Gastroesophageal sphincter (tissue), 3 donors: ENCODE results near the gene C3.

ENCODE experiments used
- CTCF ChIP-seq, 4 experiments: fragments of 200-600 bp in 2 of 4; fragments of 450-650 bp in 2 of 4; sonication (generic) in 1 of 4; IDR thresholded peaks; one replicate each; pipeline ENCODE4 v1.5.1; 2017 to 2019; ENCODE audit warnings: antibody characterized with exemption in 4 of 4, mild to moderate bottlenecking in 2 of 4, moderate library complexity in 2 of 4
- POLR2A ChIP-seq, 2 donors: fragments of 450-650 bp; IDR thresholded peaks; one replicate each; pipeline ENCODE4 v1.6.1; 2017; ENCODE audit warnings: antibody characterized with exemption in 2 of 2, mild to moderate bottlenecking in 2 of 2, moderate library complexity in 1 of 2
- POLR2AphosphoS5 ChIP-seq: sonication (generic); formaldehyde crosslinking; IDR thresholded peaks from one replicate; pipeline ENCODE4 v1.6.1; 2017; ENCODE audit warnings: antibody characterized with exemption

- no peak for TF ChIP-seq CTCF (IDR thresholded peaks at IDR 0.05)
- TF ChIP-seq POLR2A (IDR thresholded peaks at IDR 0.05) = no peak
- no peak for TF ChIP-seq POLR2AphosphoS5
Measured at GRCh38 chr19:6714749-6715555, 5.5 kb downstream of the C3 start.
